ENCODE data around the gene CDK11A. TPM values are rescaled to one million over a fixed set of nuclear protein-coding genes. Genes with fewer than 3 reads are reported as not detected.
"Not testable (repeated sequence)": the region's sequence is repeated elsewhere in the genome, so short reads cannot be mapped to it uniquely, and the experiment has no call there.

Gene CDK11A
- polyA plus RNA-seq, 3 donors, result 4.4 to 80.1 (median 13.3) TPM

DNA sequence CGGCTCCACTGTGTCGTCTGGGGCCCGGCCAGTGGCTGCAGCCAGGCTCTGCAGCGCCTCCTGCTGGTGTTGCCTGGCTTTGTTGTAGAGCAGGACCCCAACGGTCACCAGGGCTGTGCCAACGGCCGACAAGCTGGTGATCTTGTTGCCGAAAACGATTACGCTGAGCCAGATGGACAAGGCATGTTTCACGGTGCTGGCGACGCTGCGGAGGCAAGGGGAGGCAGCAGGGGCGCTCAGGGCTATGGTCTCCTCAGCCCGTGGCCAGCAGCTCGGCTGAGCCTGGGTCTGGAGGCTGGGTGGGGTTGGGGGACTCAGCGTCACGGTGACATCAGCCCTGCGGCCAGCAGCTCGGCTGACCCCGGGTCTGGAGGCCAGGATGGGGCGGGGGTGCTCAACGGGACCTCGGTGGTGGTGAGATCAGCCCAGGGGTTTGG, 58.3 kb downstream of the CDK11A start:
- Histone ChIP-seq H3K36me3 (replicated peaks in 1 of 2; ENCODE audit: control insufficient read depth in 1 of 2, insufficient read depth in 2 of 2, low read length in 2 of 2) (peaks cover 40 to 50% of the 10 kb centered on the region in 2 donors), H3K27ac (ENCODE audit: low read depth in 1 of 2, low read length in 2 of 2) (no peak overlapping the region), H2AFZ (ENCODE audit: insufficient read depth, low read depth, low read length, poor library complexity, severe bottlenecking) (no peak overlapping the region), H3K9me3 (replicated peaks in 1 of 2; ENCODE audit: control insufficient read depth in 1 of 2, insufficient read depth in 1 of 2, low read length in 2 of 2) (no peaks in the 10 kb centered on the region), H3K9ac (ENCODE audit: insufficient read depth, low read length, poor library complexity, severe bottlenecking) (no peak overlapping the region), H3K4me3 (replicated peaks in 1 of 3; ENCODE audit: low read depth in 2 of 3, low read length in 3 of 3) (no peak overlapping the region), H3K4me1 (ENCODE audit: control insufficient read depth in 1 of 2, insufficient read depth in 2 of 2, low read length in 2 of 2) (peaks cover 7 to 9% of the 10 kb centered on the region in 2 donors), H3K4me2 (replicated peaks; ENCODE audit: extremely low read depth, low read length, poor library complexity, severe bottlenecking) (no peak overlapping the region), H4K20me1 (ENCODE audit: insufficient read depth, low read length) (peaks cover 5% of the 10 kb centered on the region), H3K79me2 (ENCODE audit: insufficient read depth, low read length) (no peaks in the 10 kb centered on the region), H3K27me3 (ENCODE audit: control insufficient read depth in 2 of 2, insufficient read depth in 2 of 2, low read length in 2 of 2) (no peaks in the 10 kb centered on the region)
- intact Hi-C loops (cut with micrococcal nuclease), result no loop called here
- peaks cover 0 to 1% (median 0%) of the 10 kb centered on the region in 3 donors for H3K27me3 Mint-ChIP-seq (ENCODE audit: low read depth in 3 of 3)
- H3K36me3 Mint-ChIP-seq, result peaks cover 30 to 52% of the 10 kb centered on the region in 2 donors
- no peaks in the 10 kb centered on the region for H3K9me3 Mint-ChIP-seq
- peak overlapping the region in 1 of 7 donors; percentile 26 for H3K27ac Mint-ChIP-seq
- peaks cover 16% of the 10 kb centered on the region for H3K4me1 Mint-ChIP-seq
- H3K4me3 Mint-ChIP-seq, result no peak overlapping the region
- DNase-seq, result peak; percentile 4 to 28 (median 27)
- TF ChIP-seq, protein P1, sequence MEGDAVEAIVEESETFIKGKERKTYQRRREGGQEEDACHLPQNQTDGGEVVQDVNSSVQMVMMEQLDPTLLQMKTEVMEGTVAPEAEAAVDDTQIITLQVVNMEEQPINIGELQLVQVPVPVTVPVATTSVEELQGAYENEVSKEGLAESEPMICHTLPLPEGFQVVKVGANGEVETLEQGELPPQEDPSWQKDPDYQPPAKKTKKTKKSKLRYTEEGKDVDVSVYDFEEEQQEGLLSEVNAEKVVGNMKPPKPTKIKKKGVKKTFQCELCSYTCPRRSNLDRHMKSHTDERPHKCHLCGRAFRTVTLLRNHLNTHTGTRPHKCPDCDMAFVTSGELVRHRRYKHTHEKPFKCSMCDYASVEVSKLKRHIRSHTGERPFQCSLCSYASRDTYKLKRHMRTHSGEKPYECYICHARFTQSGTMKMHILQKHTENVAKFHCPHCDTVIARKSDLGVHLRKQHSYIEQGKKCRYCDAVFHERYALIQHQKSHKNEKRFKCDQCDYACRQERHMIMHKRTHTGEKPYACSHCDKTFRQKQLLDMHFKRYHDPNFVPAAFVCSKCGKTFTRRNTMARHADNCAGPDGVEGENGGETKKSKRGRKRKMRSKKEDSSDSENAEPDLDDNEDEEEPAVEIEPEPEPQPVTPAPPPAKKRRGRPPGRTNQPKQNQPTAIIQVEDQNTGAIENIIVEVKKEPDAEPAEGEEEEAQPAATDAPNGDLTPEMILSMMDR (IDR thresholded peaks at IDR 0.05), result peak; percentile 67
- WGBS (ENCODE audit: insufficient coverage), result 92% methylated on average over 25 of the region's 25 CpGs

DNA sequence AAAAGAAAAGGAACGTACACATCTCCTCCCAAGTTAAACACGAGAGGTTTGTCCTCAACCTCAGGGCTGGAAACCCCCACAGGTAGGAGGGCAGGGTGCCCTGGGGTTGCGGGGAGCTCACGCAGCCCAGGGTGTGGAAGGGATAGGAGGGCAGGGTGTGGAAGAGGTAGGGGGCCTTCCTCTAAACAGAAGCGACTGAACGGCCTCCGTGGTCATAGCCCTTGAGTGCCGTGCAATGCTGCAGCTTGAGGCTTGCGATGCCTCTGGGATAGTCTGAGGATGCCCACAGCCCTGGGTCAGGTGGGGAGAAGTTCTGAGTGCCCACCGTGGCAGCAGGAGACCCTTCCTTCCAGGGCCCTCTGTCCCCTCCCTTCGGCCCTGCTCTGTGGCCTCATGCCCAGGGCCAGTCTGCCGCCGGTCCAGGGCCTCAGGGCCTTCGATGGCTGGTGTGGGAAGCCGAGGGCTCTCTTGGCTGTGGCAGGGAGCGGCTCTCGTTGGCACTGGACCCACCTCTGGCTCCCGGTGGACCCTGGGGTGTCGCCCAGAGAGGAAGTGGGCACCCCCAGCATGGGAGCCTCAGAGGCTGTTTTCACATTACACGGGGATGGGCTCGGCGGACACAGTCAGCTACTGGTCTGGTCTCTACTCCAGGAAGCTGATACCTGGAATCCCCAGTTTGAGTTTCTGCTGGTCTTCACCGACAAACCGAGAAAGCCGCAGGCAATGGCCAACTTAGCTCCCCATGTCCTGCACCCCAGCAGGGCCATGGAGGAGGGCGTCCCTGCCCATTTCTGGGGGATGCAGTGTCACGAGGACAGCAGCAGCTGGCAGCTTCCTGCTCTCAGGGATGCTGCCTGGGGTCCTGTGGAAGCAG, 59.0 kb downstream of the CDK11A start:
- TF ChIP-seq, protein P1 (IDR thresholded peaks at IDR 0.05), result no peak
- Histone ChIP-seq H3K4me2 (replicated peaks; ENCODE audit: extremely low read depth, low read length, poor library complexity, severe bottlenecking) (no peak overlapping the region), H3K4me3 (replicated peaks in 1 of 3; ENCODE audit: low read depth in 2 of 3, low read length in 3 of 3) (no peak overlapping the region), H3K4me1 (ENCODE audit: control insufficient read depth in 1 of 2, insufficient read depth in 2 of 2, low read length in 2 of 2) (peaks cover 7 to 9% of the 10 kb centered on the region in 2 donors), H3K9ac (ENCODE audit: insufficient read depth, low read length, poor library complexity, severe bottlenecking) (no peak overlapping the region), H3K36me3 (replicated peaks in 1 of 2; ENCODE audit: control insufficient read depth in 1 of 2, insufficient read depth in 2 of 2, low read length in 2 of 2) (peaks cover 39 to 45% of the 10 kb centered on the region in 2 donors), H2AFZ (ENCODE audit: insufficient read depth, low read depth, low read length, poor library complexity, severe bottlenecking) (no peak overlapping the region), H3K79me2 (ENCODE audit: insufficient read depth, low read length) (no peaks in the 10 kb centered on the region), H4K20me1 (ENCODE audit: insufficient read depth, low read length) (peaks cover 5% of the 10 kb centered on the region), H3K9me3 (replicated peaks in 1 of 2; ENCODE audit: control insufficient read depth in 1 of 2, insufficient read depth in 1 of 2, low read length in 2 of 2) (no peaks in the 10 kb centered on the region), H3K27ac (ENCODE audit: low read depth in 1 of 2, low read length in 2 of 2) (no peak overlapping the region), H3K27me3 (ENCODE audit: control insufficient read depth in 2 of 2, insufficient read depth in 2 of 2, low read length in 2 of 2) (no peaks in the 10 kb centered on the region)
- H3K9me3 Mint-ChIP-seq, result no peaks in the 10 kb centered on the region
- DNase-seq, result no peak
- H3K4me3 Mint-ChIP-seq, result no peak overlapping the region
- peaks cover 27 to 48% of the 10 kb centered on the region in 2 donors for H3K36me3 Mint-ChIP-seq
- peaks cover 16% of the 10 kb centered on the region for H3K4me1 Mint-ChIP-seq
- intact Hi-C loops (cut with micrococcal nuclease), result no loop called here
- no peaks in the 10 kb centered on the region for H3K27me3 Mint-ChIP-seq (ENCODE audit: low read depth in 3 of 3)
- 95% methylated on average over 25 of the region's 27 CpGs for WGBS (ENCODE audit: insufficient coverage)
- H3K27ac Mint-ChIP-seq, result peak overlapping the region in 2 of 7 donors; percentile 36 to 46

DNA sequence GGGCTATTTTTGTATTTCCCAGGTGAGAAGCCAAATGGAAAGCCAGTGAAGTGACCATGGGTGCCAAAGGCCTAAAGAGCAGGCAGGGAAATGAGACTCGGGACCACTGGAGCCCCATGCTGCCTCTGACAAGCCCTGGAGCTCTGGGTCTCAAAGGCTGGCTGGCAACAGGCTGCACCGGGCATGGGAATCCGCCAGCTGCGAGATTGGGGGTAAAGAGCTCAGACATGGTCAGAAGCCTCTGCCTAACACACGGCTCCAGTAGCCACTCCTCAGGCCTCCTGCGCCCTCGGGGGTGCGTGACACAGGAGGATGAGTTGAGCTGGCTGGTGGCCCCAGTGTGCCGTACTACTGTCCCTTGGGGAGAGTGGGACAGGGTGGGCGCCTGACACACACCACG, 59.8 kb downstream of the CDK11A start:
- intact Hi-C loops (cut with micrococcal nuclease); H3K4me1 ChIP-seq (ENCODE audit: control insufficient read depth in 1 of 2, insufficient read depth in 2 of 2, low read length in 2 of 2); H3K9me3 ChIP-seq (replicated peaks in 1 of 2; ENCODE audit: control insufficient read depth in 1 of 2, insufficient read depth in 1 of 2, low read length in 2 of 2); H3K9ac ChIP-seq (ENCODE audit: insufficient read depth, low read length, poor library complexity, severe bottlenecking); H3K27ac ChIP-seq (ENCODE audit: low read depth in 1 of 2, low read length in 2 of 2); H3K27me3 Mint-ChIP-seq (ENCODE audit: low read depth in 3 of 3); H2AFZ ChIP-seq (ENCODE audit: insufficient read depth, low read depth, low read length, poor library complexity, severe bottlenecking); H3K4me3 ChIP-seq (replicated peaks in 1 of 3; ENCODE audit: low read depth in 2 of 3, low read length in 3 of 3); H4K20me1 ChIP-seq (ENCODE audit: insufficient read depth, low read length); H3K79me2 ChIP-seq (ENCODE audit: insufficient read depth, low read length); H3K27ac Mint-ChIP-seq; H3K4me3 Mint-ChIP-seq; DNase-seq; H3K4me2 ChIP-seq (replicated peaks; ENCODE audit: extremely low read depth, low read length, poor library complexity, severe bottlenecking); H3K9me3 Mint-ChIP-seq; H3K27me3 ChIP-seq (ENCODE audit: control insufficient read depth in 2 of 2, insufficient read depth in 2 of 2, low read length in 2 of 2): not testable (repeated sequence)
- no CpG with 5 or more reads among the region's 11 CpGs for WGBS (ENCODE audit: insufficient coverage)
- H3K36me3 Mint-ChIP-seq, result peaks cover 19 to 39% of the 10 kb centered on the region in 2 donors
- H3K4me1 Mint-ChIP-seq, result peaks cover 16% of the 10 kb centered on the region
- H3K36me3 ChIP-seq (replicated peaks in 1 of 2; ENCODE audit: control insufficient read depth in 1 of 2, insufficient read depth in 2 of 2, low read length in 2 of 2), result peaks cover 31 to 36% of the 10 kb centered on the region in 2 donors

Data from CD14-positive monocyte (primary cell).